HG03575 (cell line): Measurements from ENCODE around the gene NENF.

Experiments used
- ATAC-seq: cut with Tn5 transposase; IDR thresholded peaks from one replicate; pipeline ENCODE4 v1.9.1; 2021; ENCODE audit not compliant: unreplicated experiment, insufficient number of reproducible peaks, low FRiP score; ENCODE audit errors: extremely low read depth

The NENF gene

GRCh38 chr1:212428496-212428895 lies 4.2 kb upstream of the NENF start:
- no peak for ATAC-seq

- ATAC-seq = no peak
These were observed 2.3 kb upstream of the NENF start for GRCh38 chr1:212430416-212430815.

- ATAC-seq = no peak
These were observed 1.7 kb upstream of the NENF start for GRCh38 chr1:212430955-212431394.

- ATAC-seq = no peak
These were observed 1.1 kb upstream of the NENF start for GRCh38 chr1:212431644-212432043.

- no peak for ATAC-seq
These were observed 454 bp upstream of the NENF start for GRCh38 chr1:212432272-212432660.

GRCh38 chr1:212433577-212434462 lies 1.1 kb downstream of the NENF start:
- ATAC-seq = no peak

GRCh38 chr1:212434992-212435391 lies 2.3 kb downstream of the NENF start:
- no peak for ATAC-seq

- no peak for ATAC-seq
These were observed 4.6 kb downstream of the NENF start for GRCh38 chr1:212437179-212437798.

GRCh38 chr1:212438831-212439237 lies 6.1 kb downstream of the NENF start:
- no peak for ATAC-seq

- no peak for ATAC-seq
These were observed 7.7 kb downstream of the NENF start for GRCh38 chr1:212440419-212440818.

GRCh38 chr1:212442408-212442807 lies 9.7 kb downstream of the NENF start:
- no peak for ATAC-seq

- ATAC-seq = no peak
These were observed 13.6 kb downstream of the NENF start for GRCh38 chr1:212446333-212446732.

- no peak for ATAC-seq
These were observed 14.8 kb downstream of the NENF start for GRCh38 chr1:212447478-212447877.

GRCh38 chr1:212450331-212450881 lies 17.7 kb downstream of the NENF start:
- no peak for ATAC-seq

GRCh38 chr1:212451416-212452322 lies 18.9 kb downstream of the NENF start:
- no peak for ATAC-seq

GRCh38 chr1:212452323-212453155 lies 19.8 kb downstream of the NENF start:
- no peak for ATAC-seq

GRCh38 chr1:212453156-212453857 lies 20.6 kb downstream of the NENF start:
- ATAC-seq = no peak

GRCh38 chr1:212454741-212455140 lies 22.0 kb downstream of the NENF start:
- no peak for ATAC-seq
